ENCODE data around the gene METTL21C.

The METTL21C gene

DNA sequence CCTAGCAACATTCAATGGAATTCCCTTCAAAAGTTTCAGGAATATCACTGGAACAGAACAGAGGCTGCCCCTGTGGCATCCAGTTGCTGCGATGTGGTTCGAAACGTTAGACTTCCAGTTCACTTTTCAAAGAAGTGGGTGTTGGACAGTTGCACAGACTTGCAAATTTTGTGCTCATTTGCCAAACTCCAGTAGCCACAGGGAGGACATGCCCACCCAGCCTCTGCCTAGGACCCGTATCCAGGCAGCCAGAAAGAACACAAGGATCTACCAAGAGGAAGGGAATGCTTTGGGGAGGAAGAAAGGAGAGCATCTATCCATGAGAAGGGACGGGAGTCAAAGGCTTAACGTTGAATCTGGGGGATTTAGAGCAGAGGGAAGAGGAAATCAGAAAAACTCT lies at the start of gene METTL21C:
Gene METTL21C, minus strand, starts transcription at position 108 of the 400 bp plus-strand sequence. CDS start 546 bp downstream, outside the sequence.
- TF ChIP-seq GATA2 (IDR thresholded peaks at IDR 0.05; ENCODE audit: low read depth, low read length), result no peak
- no peak for TF ChIP-seq GATA3 (IDR thresholded peaks at IDR 0.05; ENCODE audit: low read depth, low read length)

- TF ChIP-seq GATA2 (IDR thresholded peaks at IDR 0.05; ENCODE audit: low read depth, low read length) (no peak), GATA3 (IDR thresholded peaks at IDR 0.05; ENCODE audit: low read depth, low read length) (no peak)
Measured at GRCh38 chr13:102742506-102742905, 47.7 kb upstream of the METTL21C start.

GRCh38 chr13:102742101-102742500 lies 47.3 kb upstream of the METTL21C start:
- TF ChIP-seq GATA2 (IDR thresholded peaks at IDR 0.05; ENCODE audit: low read depth, low read length) (no peak), GATA3 (IDR thresholded peaks at IDR 0.05; ENCODE audit: low read depth, low read length) (no peak)

DNA sequence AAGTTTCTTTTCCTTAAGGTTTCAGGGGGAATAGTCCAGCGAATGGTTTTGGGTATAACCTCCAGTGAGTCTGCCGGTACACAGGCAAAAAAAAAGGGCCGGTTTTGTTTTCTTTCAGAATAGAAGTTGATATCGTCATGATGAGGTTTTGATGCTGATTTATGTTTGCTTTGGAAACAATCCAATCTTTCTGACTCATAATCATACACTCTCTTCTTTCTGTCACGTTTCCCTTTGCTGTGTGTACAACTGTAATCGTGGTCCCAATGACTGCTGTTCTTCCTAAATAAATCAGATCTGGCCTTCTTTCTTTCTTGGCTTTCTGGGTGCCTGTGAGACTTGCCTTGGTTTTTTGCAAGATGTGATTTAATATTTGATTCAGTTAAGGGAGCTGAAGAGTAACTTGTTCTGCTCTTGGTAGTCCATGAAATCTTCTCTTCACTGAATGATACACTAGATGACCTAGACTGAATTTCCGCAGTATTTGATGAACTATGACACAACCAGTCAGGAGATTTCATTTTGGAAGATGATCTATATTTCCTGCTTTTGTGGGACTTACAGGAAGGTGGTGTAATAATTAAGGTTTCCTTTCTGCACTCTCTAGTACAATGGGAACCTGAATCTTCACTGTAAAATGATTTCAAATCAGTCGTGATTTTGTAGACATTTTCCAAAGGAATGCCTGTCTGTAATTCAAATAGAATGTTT lies 34.9 kb upstream of the METTL21C start:
- TF ChIP-seq GATA3 (IDR thresholded peaks at IDR 0.05; ENCODE audit: low read depth, low read length) (no peak), GATA2 (IDR thresholded peaks at IDR 0.05; ENCODE audit: low read depth, low read length) (no peak)

GRCh38 chr13:102726430-102726829 lies 31.6 kb upstream of the METTL21C start:
- TF ChIP-seq GATA3 (IDR thresholded peaks at IDR 0.05; ENCODE audit: low read depth, low read length), result no peak
- no peak for TF ChIP-seq GATA2 (IDR thresholded peaks at IDR 0.05; ENCODE audit: low read depth, low read length)

DNA sequence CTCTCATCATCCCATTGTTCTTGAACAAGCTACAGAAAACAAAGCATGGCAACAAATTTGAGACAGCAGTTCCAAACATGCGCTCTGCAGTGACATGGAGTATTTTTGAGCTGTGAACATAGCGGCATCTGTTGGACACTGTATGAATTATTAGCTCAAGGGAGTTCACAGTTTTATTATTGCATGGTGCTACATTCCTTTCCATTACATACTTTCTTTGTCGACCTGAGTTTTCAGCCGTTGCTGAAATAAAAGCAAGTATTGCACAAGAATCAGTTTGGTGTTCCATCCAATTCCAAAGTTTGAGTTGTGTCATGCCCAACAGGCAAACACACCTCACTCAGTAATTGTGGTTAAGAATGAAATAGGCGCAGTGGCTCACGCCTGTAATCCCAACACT lies 30.1 kb upstream of the METTL21C start:
- TF ChIP-seq GATA3 (IDR thresholded peaks at IDR 0.05; ENCODE audit: low read depth, low read length), result no peak
- no peak for TF ChIP-seq GATA2 (IDR thresholded peaks at IDR 0.05; ENCODE audit: low read depth, low read length)

DNA sequence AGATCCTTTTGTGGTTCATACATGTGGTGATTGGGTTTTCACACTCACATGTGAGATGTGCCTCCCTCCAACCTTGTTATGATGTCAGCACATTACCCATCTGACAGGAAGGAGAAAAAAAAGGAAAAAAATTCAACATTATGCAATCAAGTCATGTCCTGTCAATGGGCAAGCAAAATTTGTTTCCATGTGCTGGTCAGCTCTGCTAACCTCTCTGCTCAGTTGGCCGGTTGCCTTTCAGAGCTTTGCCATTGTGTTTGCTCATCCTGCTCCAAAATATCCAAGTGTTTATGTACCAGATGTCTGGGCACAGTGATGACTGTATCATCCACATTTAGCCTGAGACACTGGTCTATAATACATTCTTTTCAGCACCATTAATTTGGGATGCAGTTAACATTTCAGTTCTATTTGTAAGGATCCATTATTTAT lies 27.0 kb upstream of the METTL21C start:
- no peak for TF ChIP-seq GATA2 (IDR thresholded peaks at IDR 0.05; ENCODE audit: low read depth, low read length)
- TF ChIP-seq GATA3 (IDR thresholded peaks at IDR 0.05; ENCODE audit: low read depth, low read length), result no peak

GRCh38 chr13:102718746-102719145 lies 23.9 kb upstream of the METTL21C start:
- TF ChIP-seq GATA2 (IDR thresholded peaks at IDR 0.05; ENCODE audit: low read depth, low read length), result no peak
- TF ChIP-seq GATA3 (IDR thresholded peaks at IDR 0.05; ENCODE audit: low read depth, low read length), result no peak

DNA sequence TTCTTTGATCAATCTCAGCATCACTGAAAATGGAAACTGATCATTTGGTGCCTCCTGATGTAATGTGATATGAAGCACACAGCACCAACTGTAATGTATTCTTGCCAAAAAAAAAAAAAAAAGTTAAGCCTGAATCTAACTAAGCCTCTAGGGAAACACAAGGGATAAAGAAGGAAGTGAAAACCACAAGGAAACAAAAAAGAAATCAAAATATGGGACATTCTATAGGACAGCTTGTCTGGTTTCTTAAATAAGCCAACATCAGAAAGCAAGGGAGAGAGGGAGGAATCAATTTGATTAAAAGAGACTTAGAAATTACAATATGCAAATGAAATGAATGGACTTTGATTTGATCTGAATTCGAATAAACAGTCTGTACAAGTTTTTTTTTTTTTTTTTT lies 20.6 kb upstream of the METTL21C start:
- TF ChIP-seq GATA2 (IDR thresholded peaks at IDR 0.05; ENCODE audit: low read depth, low read length) (no peak), GATA3 (IDR thresholded peaks at IDR 0.05; ENCODE audit: low read depth, low read length) (no peak)

DNA sequence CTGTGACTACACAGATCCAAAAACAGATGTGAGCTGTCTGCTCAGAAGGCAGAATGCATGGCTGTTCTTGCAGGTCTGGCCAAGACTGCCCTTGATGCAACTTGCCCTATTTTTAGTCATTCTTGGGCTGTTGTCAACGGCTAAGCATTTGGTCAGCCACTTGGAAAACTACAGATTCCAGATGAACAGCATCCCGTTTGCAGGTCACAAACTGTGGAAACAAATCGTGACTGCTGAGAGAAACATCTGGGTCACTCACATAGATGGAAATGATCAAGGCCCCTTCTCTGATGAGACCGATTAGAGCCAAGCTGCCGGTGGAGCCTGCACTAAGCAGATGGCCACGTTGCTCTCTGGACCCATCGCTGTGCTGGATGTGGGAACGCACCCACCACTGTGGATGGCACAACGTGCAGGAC lies 15.4 kb upstream of the METTL21C start:
- no peak for TF ChIP-seq GATA3 (IDR thresholded peaks at IDR 0.05; ENCODE audit: low read depth, low read length)
- no peak for TF ChIP-seq GATA2 (IDR thresholded peaks at IDR 0.05; ENCODE audit: low read depth, low read length)

DNA sequence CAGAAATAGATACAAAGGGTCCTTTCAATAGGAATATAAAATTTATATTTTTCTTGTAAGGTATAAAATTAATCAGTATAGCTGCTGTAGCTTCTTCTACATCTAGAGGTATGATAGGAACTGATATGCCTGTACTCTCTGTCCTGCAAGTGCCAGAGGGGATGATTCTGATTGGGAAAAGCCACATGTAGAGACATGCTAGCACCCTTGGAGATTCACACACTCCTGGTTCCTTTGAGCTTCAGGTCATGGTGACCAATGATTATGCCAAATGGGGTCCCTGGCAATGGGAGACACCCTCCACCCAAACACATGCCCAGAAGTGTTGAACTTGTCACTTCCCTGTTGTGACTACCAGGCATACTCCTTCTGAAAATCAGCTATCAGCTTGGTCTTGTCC lies 14.7 kb upstream of the METTL21C start:
- no peak for TF ChIP-seq GATA2 (IDR thresholded peaks at IDR 0.05; ENCODE audit: low read depth, low read length)
- TF ChIP-seq GATA3 (IDR thresholded peaks at IDR 0.05; ENCODE audit: low read depth, low read length), result no peak

- TF ChIP-seq GATA2 (IDR thresholded peaks at IDR 0.05; ENCODE audit: low read depth, low read length), result no peak
- no peak for TF ChIP-seq GATA3 (IDR thresholded peaks at IDR 0.05; ENCODE audit: low read depth, low read length)
Measured at GRCh38 chr13:102708991-102709390, 14.1 kb upstream of the METTL21C start.

DNA sequence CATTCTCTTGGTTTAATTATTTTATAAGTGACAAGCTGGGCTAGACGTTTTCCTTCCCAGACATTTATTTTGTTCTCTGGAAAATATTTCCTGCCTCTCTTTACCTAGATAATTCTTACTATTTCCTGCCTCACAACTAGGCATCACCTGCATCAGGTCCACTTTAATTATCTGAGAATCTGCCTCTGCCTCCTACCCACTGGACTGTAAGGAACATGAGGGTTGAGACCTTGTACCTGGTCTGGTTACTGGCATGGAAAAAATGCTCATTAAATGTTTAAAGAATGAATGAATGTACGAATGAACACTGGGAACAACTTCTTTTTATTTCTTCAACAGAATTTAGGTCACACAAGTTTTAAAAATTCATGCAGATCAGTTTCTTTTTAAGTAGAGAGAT lies 13.4 kb upstream of the METTL21C start:
- no peak for TF ChIP-seq GATA2 (IDR thresholded peaks at IDR 0.05; ENCODE audit: low read depth, low read length)
- TF ChIP-seq GATA3 (IDR thresholded peaks at IDR 0.05; ENCODE audit: low read depth, low read length), result no peak

DNA sequence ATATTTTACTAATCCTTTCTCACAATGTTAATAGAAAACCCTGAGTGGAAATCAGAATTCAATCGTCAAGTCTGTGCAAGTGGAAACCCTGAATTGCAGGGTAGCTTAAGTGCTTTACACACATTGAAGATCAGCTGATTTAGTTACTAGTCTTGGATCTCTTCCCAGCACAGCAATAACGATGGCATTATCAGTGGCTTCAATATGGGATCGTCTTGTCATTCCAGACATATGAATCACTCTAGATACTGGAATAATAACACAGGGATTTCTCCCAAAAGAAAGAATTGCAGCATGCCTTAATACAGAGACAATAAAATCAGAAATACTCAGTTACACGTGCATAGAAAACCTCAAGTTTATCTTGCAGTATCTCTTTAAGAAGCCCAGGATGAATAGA lies 12.6 kb upstream of the METTL21C start:
- TF ChIP-seq GATA2 (IDR thresholded peaks at IDR 0.05; ENCODE audit: low read depth, low read length), result no peak
- TF ChIP-seq GATA3 (IDR thresholded peaks at IDR 0.05; ENCODE audit: low read depth, low read length), result no peak

- TF ChIP-seq GATA2 (IDR thresholded peaks at IDR 0.05; ENCODE audit: low read depth, low read length), result no peak
Measured at GRCh38 chr13:102704238-102705058, 9.6 kb upstream of the METTL21C start.
